ENCODE results near the gene MCC. TPM values are rescaled to one million over a fixed set of nuclear protein-coding genes. Genes with fewer than 3 reads are reported as not detected.

The MCC gene
- total RNA-seq, 1 donor from 2014 or later = 33.9 TPM

GRCh38 chr5:113218200-113218599 lies 270.1 kb downstream of the MCC start:
- Mint-ChIP-seq H3K4me1 (peaks cover 34% of the 10 kb centered on the region), H3K4me3 (peak overlapping the region; percentile 36), H3K36me3 (no peaks in the 10 kb centered on the region), H3K27ac (peak overlapping the region; percentile 95), H3K9me3 (peaks cover 7% of the 10 kb centered on the region), H3K27me3 (ENCODE audit: low read depth) (no peaks in the 10 kb centered on the region)
- DNase-seq (ENCODE audit: low spot score in 2 of 2, unreplicated experiment in 2 of 2) = no peak
- no peak for TF ChIP-seq CTCF (IDR thresholded peaks at IDR 0.05; ENCODE audit: unreplicated experiment)

- Mint-ChIP-seq H3K27me3 (ENCODE audit: low read depth) (no peaks in the 10 kb centered on the region), H3K27ac (peak overlapping the region; percentile 88), H3K4me1 (peaks cover 34% of the 10 kb centered on the region), H3K4me3 (no peak overlapping the region), H3K9me3 (peaks cover 5% of the 10 kb centered on the region), H3K36me3 (no peaks in the 10 kb centered on the region)
- no peak for DNase-seq (ENCODE audit: low spot score in 2 of 2, unreplicated experiment in 2 of 2)
- no peak for TF ChIP-seq CTCF (IDR thresholded peaks at IDR 0.05; ENCODE audit: unreplicated experiment)
Measured at GRCh38 chr5:113217619-113218184, 270.6 kb downstream of the MCC start.

GRCh38 chr5:113216545-113216944 lies 271.7 kb downstream of the MCC start:
- Mint-ChIP-seq H3K9me3 (no peaks in the 10 kb centered on the region), H3K4me3 (no peak overlapping the region), H3K27me3 (ENCODE audit: low read depth) (no peaks in the 10 kb centered on the region), H3K27ac (no peak overlapping the region), H3K4me1 (peaks cover 33% of the 10 kb centered on the region), H3K36me3 (no peaks in the 10 kb centered on the region)
- TF ChIP-seq CTCF (IDR thresholded peaks at IDR 0.05; ENCODE audit: unreplicated experiment) = no peak
- no peak for DNase-seq (ENCODE audit: low spot score in 2 of 2, unreplicated experiment in 2 of 2)

GRCh38 chr5:113215401-113216060 lies 272.7 kb downstream of the MCC start:
- no peaks in the 10 kb centered on the region for H3K36me3 Mint-ChIP-seq
- H3K27me3 Mint-ChIP-seq (ENCODE audit: low read depth) = no peaks in the 10 kb centered on the region
- H3K9me3 Mint-ChIP-seq = no peaks in the 10 kb centered on the region
- no peak for DNase-seq (ENCODE audit: low spot score in 2 of 2, unreplicated experiment in 2 of 2)
- TF ChIP-seq CTCF (IDR thresholded peaks at IDR 0.05; ENCODE audit: unreplicated experiment) = no peak
- H3K4me1 Mint-ChIP-seq = peaks cover 39% of the 10 kb centered on the region
- no peak overlapping the region for H3K4me3 Mint-ChIP-seq
- H3K27ac Mint-ChIP-seq = no peak overlapping the region

GRCh38 chr5:113214606-113215323 lies 273.5 kb downstream of the MCC start:
- no peaks in the 10 kb centered on the region for H3K36me3 Mint-ChIP-seq
- no peak for TF ChIP-seq CTCF (IDR thresholded peaks at IDR 0.05; ENCODE audit: unreplicated experiment)
- no peak overlapping the region for H3K27ac Mint-ChIP-seq
- H3K4me1 Mint-ChIP-seq = peaks cover 38% of the 10 kb centered on the region
- H3K27me3 Mint-ChIP-seq (ENCODE audit: low read depth) = no peaks in the 10 kb centered on the region
- DNase-seq (ENCODE audit: low spot score in 2 of 2, unreplicated experiment in 2 of 2) = no peak
- no peaks in the 10 kb centered on the region for H3K9me3 Mint-ChIP-seq
- no peak overlapping the region for H3K4me3 Mint-ChIP-seq

Measured in mesothelial cell of epicardium (in vitro differentiated cells).